GM21515 (cell line): Measurements from ENCODE around the gene FAM107B.

Experiments
- ATAC-seq: cut with Tn5 transposase; IDR thresholded peaks from one replicate; pipeline ENCODE4 v1.9.1; 2021; ENCODE audit not compliant: unreplicated experiment

FAM107B gene

GRCh38 chr10:14779001-14779651 is 4.4 kb upstream of the FAM107B start:
- no peak for ATAC-seq

- no peak for ATAC-seq
Measured at GRCh38 chr10:14776546-14776945, 1.8 kb upstream of the FAM107B start.

- no peak for ATAC-seq
Measured at GRCh38 chr10:14775656-14776055, 959 bp upstream of the FAM107B start.

GRCh38 chr10:14774214-14774580 is 500 bp downstream of the FAM107B start:
- ATAC-seq: no peak

GRCh38 chr10:14773551-14774213 is 1.0 kb downstream of the FAM107B start:
- no peak for ATAC-seq

- no peak for ATAC-seq
Measured at GRCh38 chr10:14772399-14772798, 2.3 kb downstream of the FAM107B start.

- ATAC-seq: no peak
Measured at GRCh38 chr10:14770927-14771326, 3.8 kb downstream of the FAM107B start.

- ATAC-seq: no peak
Measured at GRCh38 chr10:14761372-14761771, 13.3 kb downstream of the FAM107B start.

- ATAC-seq: no peak
Measured at GRCh38 chr10:14758994-14759664, 15.6 kb downstream of the FAM107B start.

GRCh38 chr10:14758451-14758850 is 16.2 kb downstream of the FAM107B start:
- no peak for ATAC-seq

GRCh38 chr10:14757986-14758385 is 16.7 kb downstream of the FAM107B start:
- ATAC-seq: no peak

- no peak for ATAC-seq
Measured at GRCh38 chr10:14757394-14757793, 17.3 kb downstream of the FAM107B start.

- ATAC-seq: no peak
Measured at GRCh38 chr10:14753441-14753840, 21.3 kb downstream of the FAM107B start.

- no peak for ATAC-seq
Measured at GRCh38 chr10:14751921-14752320, 22.8 kb downstream of the FAM107B start.

GRCh38 chr10:14751014-14751896 is 23.4 kb downstream of the FAM107B start:
- ATAC-seq: no peak

- ATAC-seq: no peak
Measured at GRCh38 chr10:14749070-14749809, 25.5 kb downstream of the FAM107B start.

- no peak for ATAC-seq
Measured at GRCh38 chr10:14748441-14748840, 26.3 kb downstream of the FAM107B start.

- peak; percentile 79 for ATAC-seq
Measured at GRCh38 chr10:14742815-14743214, 31.9 kb downstream of the FAM107B start.

GRCh38 chr10:14742382-14742781 is 32.3 kb downstream of the FAM107B start:
- ATAC-seq: peak; percentile 18

GRCh38 chr10:14740684-14741247 is 33.9 kb downstream of the FAM107B start:
- ATAC-seq: no peak
